Measurements from ENCODE around the gene BCOR.

DNA sequence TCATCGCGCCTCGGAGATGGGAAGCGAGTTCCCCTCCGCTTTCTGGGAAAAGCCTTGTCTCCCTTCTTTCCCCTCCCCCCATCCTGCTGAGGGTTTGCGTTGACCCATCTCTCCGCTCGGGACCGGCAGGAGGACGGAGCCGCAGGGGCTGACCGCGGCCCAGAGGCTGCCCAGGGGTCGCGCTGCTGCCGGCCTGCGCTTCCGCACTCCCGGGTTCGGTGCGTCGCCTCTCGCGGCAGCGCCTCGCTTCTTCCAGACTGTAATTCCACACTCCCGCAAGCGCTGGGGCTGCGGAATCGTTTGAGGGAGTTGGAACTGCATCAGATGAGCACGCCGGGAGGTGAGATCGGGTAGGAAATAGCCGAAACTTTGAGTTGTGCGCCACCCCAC, 88.3 kb downstream of the BCOR start:
- TF ChIP-seq EGR1 (IDR thresholded peaks at IDR 0.05; ENCODE audit: borderline replicate concordance, low read depth, low read length), result no peak
- TF ChIP-seq, protein P1, sequence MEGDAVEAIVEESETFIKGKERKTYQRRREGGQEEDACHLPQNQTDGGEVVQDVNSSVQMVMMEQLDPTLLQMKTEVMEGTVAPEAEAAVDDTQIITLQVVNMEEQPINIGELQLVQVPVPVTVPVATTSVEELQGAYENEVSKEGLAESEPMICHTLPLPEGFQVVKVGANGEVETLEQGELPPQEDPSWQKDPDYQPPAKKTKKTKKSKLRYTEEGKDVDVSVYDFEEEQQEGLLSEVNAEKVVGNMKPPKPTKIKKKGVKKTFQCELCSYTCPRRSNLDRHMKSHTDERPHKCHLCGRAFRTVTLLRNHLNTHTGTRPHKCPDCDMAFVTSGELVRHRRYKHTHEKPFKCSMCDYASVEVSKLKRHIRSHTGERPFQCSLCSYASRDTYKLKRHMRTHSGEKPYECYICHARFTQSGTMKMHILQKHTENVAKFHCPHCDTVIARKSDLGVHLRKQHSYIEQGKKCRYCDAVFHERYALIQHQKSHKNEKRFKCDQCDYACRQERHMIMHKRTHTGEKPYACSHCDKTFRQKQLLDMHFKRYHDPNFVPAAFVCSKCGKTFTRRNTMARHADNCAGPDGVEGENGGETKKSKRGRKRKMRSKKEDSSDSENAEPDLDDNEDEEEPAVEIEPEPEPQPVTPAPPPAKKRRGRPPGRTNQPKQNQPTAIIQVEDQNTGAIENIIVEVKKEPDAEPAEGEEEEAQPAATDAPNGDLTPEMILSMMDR (IDR thresholded peaks at IDR 0.05; ENCODE audit: control extremely low read depth in 1 of 3, insufficient read depth in 1 of 3, low read depth in 1 of 3, low read length in 3 of 3), result no peak
- no peak for TF ChIP-seq RFX5 (IDR thresholded peaks at IDR 0.05; ENCODE audit: borderline replicate concordance, low read depth, low read length)
- no peak for TF ChIP-seq JUND (IDR thresholded peaks at IDR 0.05; ENCODE audit: low read length)
- TF ChIP-seq TCF12 (IDR thresholded peaks at IDR 0.05; ENCODE audit: low read depth, low read length), result no peak
- no peak for TF ChIP-seq POLR2AphosphoS5 (IDR thresholded peaks at IDR 0.05; ENCODE audit: low read depth, low read length)
- TF ChIP-seq RAD21 (IDR thresholded peaks at IDR 0.05 in 1 of 2, conservative IDR thresholded peaks at IDR 0.05 in 1 of 2; ENCODE audit: low read depth in 2 of 2, low read length in 2 of 2), result no peak
- no peak for TF ChIP-seq EP300 (IDR thresholded peaks at IDR 0.05; ENCODE audit: borderline replicate concordance in 1 of 2, low read depth in 2 of 2, low read length in 2 of 2)
- no peak for TF ChIP-seq TAF1 (IDR thresholded peaks at IDR 0.05; ENCODE audit: low read depth, low read length)
- TF ChIP-seq JUN (IDR thresholded peaks at IDR 0.05; ENCODE audit: low read depth, low read length), result no peak
- TF ChIP-seq POLR2A (IDR thresholded peaks at IDR 0.05; ENCODE audit: control extremely low read depth in 1 of 2, low read depth in 2 of 2, low read length in 2 of 2), result no peak
- no peak for TF ChIP-seq SP2 (IDR thresholded peaks at IDR 0.05; ENCODE audit: low read length)

All from H1 (cell line).